Subcutaneous abdominal adipose tissue (tissue), 5 donors: Measurements from ENCODE around the gene ITPR1.
A peak's percentile ranks its signal among the peaks of the same experiment; 100 is the strongest.

Source experiments
- H3K27ac ChIP-seq: one replicate; pipeline ENCODE4 v1.7.0; 2013; ENCODE audit warnings: low read depth, mild to moderate bottlenecking, inconsistent platforms, low read length, moderate library complexity
- H3K27me3 ChIP-seq, 5 donors: one replicate each; pipeline ENCODE4 v1.7.0; 2013; ENCODE audit warnings: low read length in 5 of 5, inconsistent platforms in 1 of 5; ENCODE audit not compliant: control insufficient read depth in 5 of 5, insufficient read depth in 4 of 5
- H3K36me3 ChIP-seq, 5 donors: one replicate each; pipeline ENCODE4 v1.7.0; 2013; ENCODE audit warnings: low read length in 5 of 5; ENCODE audit not compliant: control insufficient read depth in 5 of 5, insufficient read depth in 5 of 5
- H3K4me1 ChIP-seq, 5 donors: one replicate each; pipeline ENCODE4 v1.7.0; 2013; ENCODE audit warnings: low read length in 5 of 5, mild to moderate bottlenecking in 3 of 5, moderate library complexity in 1 of 5; ENCODE audit not compliant: control insufficient read depth in 5 of 5, insufficient read depth in 5 of 5
- H3K4me3 ChIP-seq, 5 donors: one replicate each; pipeline ENCODE4 v1.7.0; 2013; ENCODE audit warnings: low read length in 5 of 5, low read depth in 1 of 5
- H3K9ac ChIP-seq, 5 donors: one replicate each; pipeline ENCODE4 v1.7.0; 2013; ENCODE audit warnings: low read length in 5 of 5, mild to moderate bottlenecking in 4 of 5, moderate library complexity in 3 of 5
- H3K9me3 ChIP-seq, 5 donors: one replicate each; pipeline ENCODE4 v1.7.0; 2013; ENCODE audit warnings: low read length in 5 of 5; ENCODE audit not compliant: control insufficient read depth in 5 of 5
- donor health status: healthy.
- donor health status: healthy.
- donor health status: healthy.
- donor health status: healthy.
- donor health status: healthy.

The ITPR1 gene

GRCh38 chr3:4462369-4463040 lies 30.6 kb upstream of the ITPR1 start:
- Histone ChIP-seq H3K27me3 (no peaks in the 10 kb centered on the region), H3K9me3 (no peaks in the 10 kb centered on the region), H3K4me3 (no peak overlapping the region), H3K36me3 (no peaks in the 10 kb centered on the region), H3K9ac (no peak overlapping the region), H3K27ac (no peak overlapping the region), H3K4me1 (peaks cover 0 to 13% (median 11%) of the 10 kb centered on the region in 5 donors)

GRCh38 chr3:4464576-4464975 lies 28.6 kb upstream of the ITPR1 start:
- H3K9ac ChIP-seq, result no peak overlapping the region
- no peak overlapping the region for H3K4me3 ChIP-seq
- H3K27me3 ChIP-seq, result no peaks in the 10 kb centered on the region
- peaks cover 0 to 20% (median 13%) of the 10 kb centered on the region in 5 donors for H3K4me1 ChIP-seq
- no peaks in the 10 kb centered on the region for H3K36me3 ChIP-seq
- H3K27ac ChIP-seq, result no peak overlapping the region
- no peaks in the 10 kb centered on the region for H3K9me3 ChIP-seq

GRCh38 chr3:4466741-4467521 lies 26.2 kb upstream of the ITPR1 start, which contains the start of gene SUMF1:
Gene SUMF1 (minus strand): TSS chr3:4467269. CDS start chr3:4467245, 24 bp downstream.
- Histone ChIP-seq H3K36me3 (no peaks in the 10 kb centered on the region), H3K27ac (peak within 1 kb of the TSS; percentile 80), H3K9ac (peak within 1 kb of the TSS; percentile 89 to 95 (median 92)), H3K4me1 (peaks cover 0 to 20% (median 13%) of the 10 kb centered on the region in 5 donors), H3K4me3 (peak within 1 kb of the TSS; percentile 86 to 98 (median 90)), H3K9me3 (no peaks in the 10 kb centered on the region), H3K27me3 (no peaks in the 10 kb centered on the region)

GRCh38 chr3:4467522-4467867 lies 25.7 kb upstream of the ITPR1 start:
- Histone ChIP-seq H3K36me3 (no peaks in the 10 kb centered on the region), H3K27ac (peak overlapping the region; percentile 80), H3K27me3 (no peaks in the 10 kb centered on the region), H3K9ac (peak overlapping the region; percentile 89 to 95 (median 92)), H3K9me3 (no peaks in the 10 kb centered on the region), H3K4me1 (peaks cover 0 to 20% (median 13%) of the 10 kb centered on the region in 5 donors), H3K4me3 (peak overlapping the region; percentile 86 to 98 (median 90))

- Histone ChIP-seq H3K27me3 (no peaks in the 10 kb centered on the region), H3K9me3 (no peaks in the 10 kb centered on the region), H3K27ac (no peak overlapping the region), H3K4me3 (no peak overlapping the region), H3K4me1 (peaks cover 0 to 17% (median 12%) of the 10 kb centered on the region in 5 donors), H3K36me3 (no peaks in the 10 kb centered on the region), H3K9ac (no peak overlapping the region)
Observed at GRCh38 chr3:4471907-4472306, 21.2 kb upstream of the ITPR1 start.

GRCh38 chr3:4472312-4472711 lies 20.8 kb upstream of the ITPR1 start:
- no peaks in the 10 kb centered on the region for H3K27me3 ChIP-seq
- no peak overlapping the region for H3K4me3 ChIP-seq
- H3K4me1 ChIP-seq, result peaks cover 0 to 16% (median 10%) of the 10 kb centered on the region in 5 donors

GRCh38 chr3:4472766-4473165 lies 20.4 kb upstream of the ITPR1 start:
- Histone ChIP-seq H3K4me1 (peaks cover 0 to 12% (median 10%) of the 10 kb centered on the region in 5 donors), H3K27ac (no peak overlapping the region), H3K9me3 (no peaks in the 10 kb centered on the region), H3K4me3 (no peak overlapping the region), H3K36me3 (no peaks in the 10 kb centered on the region), H3K9ac (no peak overlapping the region), H3K27me3 (no peaks in the 10 kb centered on the region)

More at GRCh38 chr3:4472312-4472711, 20.8 kb upstream of the ITPR1 start:
- Histone ChIP-seq H3K9me3 (no peaks in the 10 kb centered on the region), H3K9ac (no peak overlapping the region), H3K27ac (no peak overlapping the region), H3K36me3 (no peaks in the 10 kb centered on the region)

- no peak overlapping the region for H3K27ac ChIP-seq
- H3K9me3 ChIP-seq, result no peaks in the 10 kb centered on the region
- no peaks in the 10 kb centered on the region for H3K36me3 ChIP-seq
- H3K4me3 ChIP-seq, result no peak overlapping the region
- no peaks in the 10 kb centered on the region for H3K27me3 ChIP-seq
- no peak overlapping the region for H3K9ac ChIP-seq
- peaks cover 0 to 21% (median 16%) of the 10 kb centered on the region in 5 donors for H3K4me1 ChIP-seq
Observed at GRCh38 chr3:4474683-4475490, 18.3 kb upstream of the ITPR1 start.

GRCh38 chr3:4475804-4476203 lies 17.3 kb upstream of the ITPR1 start:
- peaks cover 0 to 21% (median 16%) of the 10 kb centered on the region in 5 donors for H3K4me1 ChIP-seq
- H3K27ac ChIP-seq, result no peak overlapping the region
- no peaks in the 10 kb centered on the region for H3K36me3 ChIP-seq

More at GRCh38 chr3:4475804-4476203, 17.3 kb upstream of the ITPR1 start:
- no peaks in the 10 kb centered on the region for H3K9me3 ChIP-seq
- H3K27me3 ChIP-seq, result no peaks in the 10 kb centered on the region
- no peak overlapping the region for H3K9ac ChIP-seq
- no peak overlapping the region for H3K4me3 ChIP-seq
